ENCODE measurements around the gene NDUFA11. TPM values are rescaled to one million over a fixed set of nuclear protein-coding genes. Genes with fewer than 3 reads are reported as not detected.
"Not testable (repeated sequence)": the region's sequence is repeated elsewhere in the genome, so short reads cannot be mapped to it uniquely, and the experiment has no call there.

Gene NDUFA11
- total and polyA plus RNA-seq, 4 experiments from 2014 or later = 139 to 388 (median 241) TPM

- Histone ChIP-seq H3K27ac (ENCODE audit: low read depth, low read length) (no peak overlapping the region), H3K9me3 (ENCODE audit: control insufficient read depth in 1 of 2, low read length in 2 of 2) (no peaks in the 10 kb centered on the region), H3K36me3 (ENCODE audit: insufficient read depth, low read length) (no peaks in the 10 kb centered on the region), H3K27me3 (ENCODE audit: insufficient read depth, low read length) (no peaks in the 10 kb centered on the region), H3K4me1 (ENCODE audit: insufficient read depth, low read length) (no peaks in the 10 kb centered on the region), H3K4me3 (ENCODE audit: low read length in 2 of 2) (no peak overlapping the region)
- H3K4me3 Mint-ChIP-seq = no peak overlapping the region
- ChIA-PET POLR2A (ENCODE audit: partially characterized antibody) (no interaction called here), CTCF (ENCODE audit: partially characterized antibody) (no interaction called here)
- no peaks in the 10 kb centered on the region for H3K4me1 Mint-ChIP-seq
- no peak overlapping the region for H3K27ac Mint-ChIP-seq
- H3K36me3 Mint-ChIP-seq = no peaks in the 10 kb centered on the region
- DNase-seq = no peak
- intact Hi-C loops (cut with micrococcal nuclease) = no loop called here
- peaks cover 7 to 15% of the 10 kb centered on the region in 2 donors for H3K27me3 Mint-ChIP-seq
- H3K9me3 Mint-ChIP-seq = no peaks in the 10 kb centered on the region
Measured at GRCh38 chr19:5881543-5882299, 21.9 kb downstream of the NDUFA11 start.

GRCh38 chr19:5880604-5881078 is 22.9 kb downstream of the NDUFA11 start:
- H3K4me3 Mint-ChIP-seq = no peak overlapping the region
- Histone ChIP-seq H3K27me3 (ENCODE audit: insufficient read depth, low read length) (no peaks in the 10 kb centered on the region), H3K27ac (ENCODE audit: low read depth, low read length) (no peak overlapping the region), H3K36me3 (ENCODE audit: insufficient read depth, low read length) (no peaks in the 10 kb centered on the region), H3K4me3 (ENCODE audit: low read length in 2 of 2) (no peak overlapping the region), H3K4me1 (ENCODE audit: insufficient read depth, low read length) (no peaks in the 10 kb centered on the region), H3K9me3 (ENCODE audit: control insufficient read depth in 1 of 2, low read length in 2 of 2) (no peaks in the 10 kb centered on the region)
- no peaks in the 10 kb centered on the region for H3K36me3 Mint-ChIP-seq
- H3K4me1 Mint-ChIP-seq = no peaks in the 10 kb centered on the region
- ChIA-PET POLR2A (ENCODE audit: partially characterized antibody) (no interaction called here), CTCF (ENCODE audit: partially characterized antibody) (no interaction called here)
- no peak overlapping the region for H3K27ac Mint-ChIP-seq
- H3K27me3 Mint-ChIP-seq = peaks cover 12 to 16% of the 10 kb centered on the region in 2 donors
- H3K9me3 Mint-ChIP-seq = no peaks in the 10 kb centered on the region
- DNase-seq = no peak
- intact Hi-C loops (cut with micrococcal nuclease) = no loop called here

GRCh38 chr19:5880196-5880595 is 23.4 kb downstream of the NDUFA11 start:
- CTCF ChIA-PET (ENCODE audit: partially characterized antibody) = no interaction called here
- Mint-ChIP-seq H3K9me3 (no peaks in the 10 kb centered on the region), H3K36me3 (no peaks in the 10 kb centered on the region), H3K27ac (no peak overlapping the region), H3K4me1 (no peaks in the 10 kb centered on the region), H3K27me3 (peaks cover 12 to 15% of the 10 kb centered on the region in 2 donors), H3K4me3 (no peak overlapping the region)
- Histone ChIP-seq H3K4me3 (ENCODE audit: low read length in 2 of 2) (no peak overlapping the region), H3K27ac (ENCODE audit: low read depth, low read length) (no peak overlapping the region), H3K4me1 (ENCODE audit: insufficient read depth, low read length) (no peaks in the 10 kb centered on the region), H3K27me3 (ENCODE audit: insufficient read depth, low read length) (no peaks in the 10 kb centered on the region), H3K9me3 (ENCODE audit: control insufficient read depth in 1 of 2, low read length in 2 of 2) (no peaks in the 10 kb centered on the region), H3K36me3 (ENCODE audit: insufficient read depth, low read length) (no peaks in the 10 kb centered on the region)
- no peak for DNase-seq
- intact Hi-C loops (cut with micrococcal nuclease) = no loop called here
- POLR2A ChIA-PET (ENCODE audit: partially characterized antibody) = no interaction called here

GRCh38 chr19:5877882-5878281 is 25.7 kb downstream of the NDUFA11 start:
- peaks cover 9 to 13% of the 10 kb centered on the region in 2 donors for H3K27me3 Mint-ChIP-seq
- DNase-seq = no peak
- POLR2A ChIA-PET (ENCODE audit: partially characterized antibody) = no interaction called here
- no peaks in the 10 kb centered on the region for H3K4me1 Mint-ChIP-seq
- Histone ChIP-seq H3K36me3 (ENCODE audit: insufficient read depth, low read length) (no peaks in the 10 kb centered on the region), H3K9me3 (ENCODE audit: control insufficient read depth in 1 of 2, low read length in 2 of 2) (no peaks in the 10 kb centered on the region), H3K27ac (ENCODE audit: low read depth, low read length) (no peak overlapping the region), H3K4me3 (ENCODE audit: low read length in 2 of 2) (no peak overlapping the region), H3K4me1 (ENCODE audit: insufficient read depth, low read length) (no peaks in the 10 kb centered on the region), H3K27me3 (ENCODE audit: insufficient read depth, low read length) (no peaks in the 10 kb centered on the region)
- CTCF ChIA-PET (ENCODE audit: partially characterized antibody) = interaction anchor here (0.5 kb wide), 1 partner anchor 140 kb away, joined by 3 read pairs; no protein-coding TSS in a partner anchor
- H3K36me3 Mint-ChIP-seq = no peaks in the 10 kb centered on the region
- H3K4me3 Mint-ChIP-seq = no peak overlapping the region
- H3K9me3 Mint-ChIP-seq = no peaks in the 10 kb centered on the region
- intact Hi-C loops (cut with micrococcal nuclease) = no loop called here
- H3K27ac Mint-ChIP-seq = no peak overlapping the region

GRCh38 chr19:5877427-5877826 is 26.2 kb downstream of the NDUFA11 start:
- no peak overlapping the region for H3K27ac ChIP-seq (ENCODE audit: low read depth, low read length)
- Mint-ChIP-seq H3K27me3 (peaks cover 9 to 13% of the 10 kb centered on the region in 2 donors), H3K4me3 (no peak overlapping the region), H3K36me3 (no peaks in the 10 kb centered on the region), H3K4me1 (no peaks in the 10 kb centered on the region), H3K9me3 (no peaks in the 10 kb centered on the region), H3K27ac (no peak overlapping the region)
- ChIA-PET POLR2A (ENCODE audit: partially characterized antibody) (no interaction called here), CTCF (ENCODE audit: partially characterized antibody) (interaction anchor here (0.5 kb wide), 1 partner anchor 140 kb away, joined by 3 read pairs; no protein-coding TSS in a partner anchor)
- DNase-seq = no peak
- no peaks in the 10 kb centered on the region for H3K9me3 ChIP-seq (ENCODE audit: control insufficient read depth in 1 of 2, low read length in 2 of 2)
- H3K27me3 ChIP-seq (ENCODE audit: insufficient read depth, low read length) = no peaks in the 10 kb centered on the region
- H3K36me3 ChIP-seq (ENCODE audit: insufficient read depth, low read length) = no peaks in the 10 kb centered on the region
- intact Hi-C loops (cut with micrococcal nuclease) = no loop called here
- no peaks in the 10 kb centered on the region for H3K4me1 ChIP-seq (ENCODE audit: insufficient read depth, low read length)
- no peak overlapping the region for H3K4me3 ChIP-seq (ENCODE audit: low read length in 2 of 2)

- DNase-seq; H3K4me1 Mint-ChIP-seq; CTCF ChIA-PET (ENCODE audit: partially characterized antibody); H3K4me3 Mint-ChIP-seq; POLR2A ChIA-PET (ENCODE audit: partially characterized antibody); H3K36me3 Mint-ChIP-seq; H3K9me3 ChIP-seq (ENCODE audit: control insufficient read depth in 1 of 2, low read length in 2 of 2); H3K36me3 ChIP-seq (ENCODE audit: insufficient read depth, low read length); H3K9me3 Mint-ChIP-seq; H3K27ac Mint-ChIP-seq; H3K4me1 ChIP-seq (ENCODE audit: insufficient read depth, low read length); H3K4me3 ChIP-seq (ENCODE audit: low read length in 2 of 2); H3K27ac ChIP-seq (ENCODE audit: low read depth, low read length); H3K27me3 ChIP-seq (ENCODE audit: insufficient read depth, low read length); intact Hi-C loops (cut with micrococcal nuclease): not testable (repeated sequence)
- peaks cover 8 to 11% of the 10 kb centered on the region in 2 donors for H3K27me3 Mint-ChIP-seq
Measured at GRCh38 chr19:5874496-5874895, 29.1 kb downstream of the NDUFA11 start.

- Histone ChIP-seq H3K27ac (ENCODE audit: low read depth, low read length) (no peak overlapping the region), H3K9me3 (ENCODE audit: control insufficient read depth in 1 of 2, low read length in 2 of 2) (no peaks in the 10 kb centered on the region), H3K4me1 (ENCODE audit: insufficient read depth, low read length) (no peaks in the 10 kb centered on the region), H3K36me3 (ENCODE audit: insufficient read depth, low read length) (no peaks in the 10 kb centered on the region), H3K27me3 (ENCODE audit: insufficient read depth, low read length) (no peaks in the 10 kb centered on the region), H3K4me3 (ENCODE audit: low read length in 2 of 2) (no peak overlapping the region)
- Mint-ChIP-seq H3K4me3 (no peak overlapping the region), H3K36me3 (no peaks in the 10 kb centered on the region), H3K4me1 (no peaks in the 10 kb centered on the region), H3K27me3 (peaks cover 8% of the 10 kb centered on the region in 2 donors), H3K27ac (no peak overlapping the region), H3K9me3 (no peaks in the 10 kb centered on the region)
- ChIA-PET POLR2A (ENCODE audit: partially characterized antibody) (no interaction called here), CTCF (ENCODE audit: partially characterized antibody) (no interaction called here)
- intact Hi-C loops (cut with micrococcal nuclease) = no loop called here
- no peak for DNase-seq
Measured at GRCh38 chr19:5873617-5874199, 29.9 kb downstream of the NDUFA11 start.

All from CD4-positive, alpha-beta memory T cell (primary cell).